WERI-Rb-1 (cell line): ENCODE measurements around the gene ZNF576.
"Not testable (repeated sequence)": the region's sequence is repeated elsewhere in the genome, so short reads cannot be mapped to it uniquely, and the experiment has no call there.

Experiments used
- DNase-seq: peaks from one replicate; pipeline ENCODE4 v3.0.0-alpha.2; 2020
- H3K27ac ChIP-seq: fragments of 250-450 bp; sonication (Bioruptor Pico); 2 replicates; pipeline ENCODE4 v1.5.1; 2020; ENCODE audit warnings: mild to moderate bottlenecking, moderate library complexity
- H3K27me3 ChIP-seq: fragments of 250-450 bp; sonication (Bioruptor Pico); 2 replicates; pipeline ENCODE4 v1.5.1; 2021; ENCODE audit warnings: mild to moderate bottlenecking, low read depth, moderate library complexity; ENCODE audit not compliant: insufficient read depth, severe bottlenecking
- H3K36me3 ChIP-seq: fragments of 250-450 bp; sonication (Bioruptor Pico); 2 replicates; pipeline ENCODE4 v1.5.1; 2020; ENCODE audit warnings: mild to moderate bottlenecking, moderate library complexity
- H3K4me3 ChIP-seq: 2 replicates; pipeline ENCODE4 v1.5.1; 2011; ENCODE audit warnings: low read depth, mild to moderate bottlenecking, control low read depth, low read length
- H3K9me3 ChIP-seq: fragments of 250-450 bp; sonication (Bioruptor Pico); 2 replicates; pipeline ENCODE4 v1.5.1; 2021; ENCODE audit warnings: mild to moderate bottlenecking, moderate library complexity; ENCODE audit not compliant: severe bottlenecking
- CTCF ChIP-seq: IDR thresholded peaks from 2 replicates; pipeline ENCODE4 v1.5.1; 2011; ENCODE audit warnings: low read depth, mild to moderate bottlenecking, control low read depth, inconsistent platforms, low read length

Gene ZNF576

DNA sequence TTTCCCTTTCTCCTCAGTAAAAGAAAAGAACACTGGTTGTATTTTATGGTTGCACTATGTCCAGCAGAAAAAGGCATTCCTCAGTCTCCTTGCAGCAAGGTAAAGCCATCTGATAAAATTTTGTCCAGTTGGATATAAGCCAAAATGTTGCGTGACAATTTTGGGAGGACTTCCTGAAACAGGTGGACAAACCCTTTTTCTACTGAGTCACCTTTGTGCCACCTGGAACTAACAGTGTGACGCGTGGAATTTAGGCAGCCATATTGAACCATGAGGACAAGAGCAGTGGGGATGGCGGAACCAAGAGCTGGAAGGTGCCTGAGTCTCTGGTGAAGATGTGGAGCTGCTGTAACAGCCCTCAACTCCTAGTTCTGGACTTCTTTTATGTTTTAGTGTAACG lies 35.1 kb downstream of the ZNF576 start:
- no peaks in the 10 kb centered on the region; the same call in 1 of the 2 replicates for H3K36me3 ChIP-seq
- H3K9me3 ChIP-seq: no peaks in the 10 kb centered on the region
- no peak overlapping the region for H3K27ac ChIP-seq
- no peak for DNase-seq
- no peak for TF ChIP-seq CTCF
- H3K27me3 ChIP-seq: no peaks in the 10 kb centered on the region
- no peak overlapping the region for H3K4me3 ChIP-seq

DNA sequence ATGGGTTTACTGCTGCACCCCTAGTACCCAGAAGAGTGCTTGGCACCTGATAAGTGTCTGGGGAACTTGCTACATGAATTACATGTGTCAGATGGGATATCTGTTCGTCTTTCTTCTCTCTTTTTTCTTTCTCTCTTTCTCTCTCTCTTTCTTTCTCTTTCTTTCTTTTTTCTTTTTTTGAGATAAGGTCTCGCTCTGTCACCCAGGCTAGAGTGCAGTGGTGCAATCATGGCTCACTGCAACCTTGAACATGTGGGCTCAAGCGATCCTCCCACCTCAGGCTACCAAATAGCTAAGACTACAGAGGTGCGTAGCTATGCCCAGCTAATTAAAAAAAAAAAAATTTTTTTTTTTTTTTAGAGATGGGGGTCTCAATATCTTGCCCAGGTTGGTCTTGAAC lies 37.1 kb downstream of the ZNF576 start:
- DNase-seq: no peak
- Histone ChIP-seq H3K27ac (no peak overlapping the region), H3K9me3 (no peaks in the 10 kb centered on the region), H3K4me3 (no peak overlapping the region), H3K36me3 (no peaks in the 10 kb centered on the region), H3K27me3 (no peaks in the 10 kb centered on the region)
- no peak for TF ChIP-seq CTCF

- DNase-seq: no peak
- Histone ChIP-seq H3K36me3 (no peaks in the 10 kb centered on the region), H3K27ac (no peak overlapping the region), H3K9me3 (no peaks in the 10 kb centered on the region), H3K27me3 (no peaks in the 10 kb centered on the region), H3K4me3 (no peak overlapping the region)
- no peak for TF ChIP-seq CTCF
Measured at GRCh38 chr19:43634068-43634467, 37.7 kb downstream of the ZNF576 start.

GRCh38 chr19:43634506-43634871 lies 38.1 kb downstream of the ZNF576 start:
- H3K27ac ChIP-seq: no peak overlapping the region
- no peaks in the 10 kb centered on the region for H3K9me3 ChIP-seq
- no peaks in the 10 kb centered on the region for H3K27me3 ChIP-seq
- DNase-seq: no peak
- no peak overlapping the region for H3K4me3 ChIP-seq
- TF ChIP-seq CTCF: no peak
- no peaks in the 10 kb centered on the region for H3K36me3 ChIP-seq

DNA sequence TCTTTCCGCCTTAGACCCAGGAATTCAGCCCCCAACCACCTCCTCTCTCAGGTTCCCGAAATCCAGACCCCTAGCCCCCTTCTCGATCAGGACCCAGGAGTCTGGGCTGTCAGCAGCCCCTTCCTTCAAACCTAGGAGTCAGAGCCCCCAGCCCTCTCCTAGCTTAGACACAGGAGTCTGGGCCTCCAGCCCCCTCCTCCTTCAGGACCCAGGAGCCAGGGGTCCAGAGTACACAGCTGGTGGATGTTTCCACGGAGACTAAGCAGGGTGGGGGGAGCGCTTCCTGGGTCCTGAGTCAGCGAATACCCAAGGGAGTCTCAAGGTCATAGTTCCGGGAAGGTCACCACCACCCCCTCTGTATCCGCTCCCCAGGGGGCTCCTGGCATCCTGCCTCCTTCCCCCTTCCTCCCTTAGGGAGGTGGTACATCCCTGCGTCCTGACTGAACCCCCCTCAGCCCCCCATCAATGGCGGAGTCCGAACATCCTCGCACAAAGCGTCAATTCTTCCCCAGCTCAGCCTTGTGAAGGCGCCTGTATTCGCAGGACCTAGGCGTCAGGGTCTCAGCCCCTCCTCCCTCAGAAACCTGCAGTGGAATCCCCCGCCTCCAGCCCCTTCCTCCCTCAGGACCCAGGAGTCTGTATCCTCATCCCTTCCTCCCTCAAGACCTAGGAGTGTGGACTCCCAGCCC lies 38.6 kb downstream of the ZNF576 start:
- Histone ChIP-seq H3K9me3 (no peaks in the 10 kb centered on the region), H3K36me3 (no peaks in the 10 kb centered on the region), H3K4me3 (no peak overlapping the region), H3K27me3 (no peaks in the 10 kb centered on the region), H3K27ac (no peak overlapping the region)
- TF ChIP-seq CTCF: no peak
- no peak for DNase-seq

- peak; percentile 40 for DNase-seq
- H3K27ac ChIP-seq, H3K4me3 ChIP-seq, H3K27me3 ChIP-seq, H3K36me3 ChIP-seq, H3K9me3 ChIP-seq: not testable (repeated sequence)
Measured at GRCh38 chr19:43635561-43635940, 39.2 kb downstream of the ZNF576 start.
